DMS153 treated with DMSO at 0.1 percent for 48 hours (cell line): Measurements from ENCODE around the gene MRGPRG.

Source experiments
- DNase-seq: peaks from one replicate; lab custom pipeline; 2025; ENCODE audit not compliant: unreplicated experiment; lab: John Stamatoyannopoulos, UW

The MRGPRG gene

GRCh38 chr11:3207526-3208189 lies 11.0 kb downstream of the MRGPRG start:
- no peak for DNase-seq

- DNase-seq: no peak
Measured at GRCh38 chr11:3206922-3207204, 11.8 kb downstream of the MRGPRG start.

GRCh38 chr11:3206156-3206921 lies 12.3 kb downstream of the MRGPRG start:
- DNase-seq: no peak

GRCh38 chr11:3205261-3206155 lies 13.1 kb downstream of the MRGPRG start:
- no peak for DNase-seq

GRCh38 chr11:3204141-3205015 lies 14.2 kb downstream of the MRGPRG start:
- DNase-seq: no peak

- DNase-seq: no peak
Measured at GRCh38 chr11:3203221-3204043, 15.2 kb downstream of the MRGPRG start.

GRCh38 chr11:3202759-3203158 lies 15.9 kb downstream of the MRGPRG start:
- DNase-seq: no peak

- no peak for DNase-seq
Measured at GRCh38 chr11:3202305-3202704, 16.3 kb downstream of the MRGPRG start.

GRCh38 chr11:3201677-3202181 lies 16.9 kb downstream of the MRGPRG start:
- DNase-seq: no peak

- DNase-seq: no peak
Measured at GRCh38 chr11:3201112-3201581, 17.5 kb downstream of the MRGPRG start.

- no peak for DNase-seq
Measured at GRCh38 chr11:3200388-3201111, 18.1 kb downstream of the MRGPRG start.

- no peak for DNase-seq
Measured at GRCh38 chr11:3199537-3200295, 18.9 kb downstream of the MRGPRG start.

- DNase-seq: no peak
Measured at GRCh38 chr11:3198815-3199214, 19.8 kb downstream of the MRGPRG start.

GRCh38 chr11:3197878-3198528 lies 20.6 kb downstream of the MRGPRG start:
- no peak for DNase-seq

- DNase-seq: no peak
Measured at GRCh38 chr11:3197044-3197695, 21.4 kb downstream of the MRGPRG start.

GRCh38 chr11:3196161-3197043 lies 22.2 kb downstream of the MRGPRG start:
- no peak for DNase-seq
